ENCODE data around the gene SPATS2.

GRCh38 chr12:49451468-49452259 lies 84.4 kb downstream of the SPATS2 start:
- TF ChIP-seq, protein P1, sequence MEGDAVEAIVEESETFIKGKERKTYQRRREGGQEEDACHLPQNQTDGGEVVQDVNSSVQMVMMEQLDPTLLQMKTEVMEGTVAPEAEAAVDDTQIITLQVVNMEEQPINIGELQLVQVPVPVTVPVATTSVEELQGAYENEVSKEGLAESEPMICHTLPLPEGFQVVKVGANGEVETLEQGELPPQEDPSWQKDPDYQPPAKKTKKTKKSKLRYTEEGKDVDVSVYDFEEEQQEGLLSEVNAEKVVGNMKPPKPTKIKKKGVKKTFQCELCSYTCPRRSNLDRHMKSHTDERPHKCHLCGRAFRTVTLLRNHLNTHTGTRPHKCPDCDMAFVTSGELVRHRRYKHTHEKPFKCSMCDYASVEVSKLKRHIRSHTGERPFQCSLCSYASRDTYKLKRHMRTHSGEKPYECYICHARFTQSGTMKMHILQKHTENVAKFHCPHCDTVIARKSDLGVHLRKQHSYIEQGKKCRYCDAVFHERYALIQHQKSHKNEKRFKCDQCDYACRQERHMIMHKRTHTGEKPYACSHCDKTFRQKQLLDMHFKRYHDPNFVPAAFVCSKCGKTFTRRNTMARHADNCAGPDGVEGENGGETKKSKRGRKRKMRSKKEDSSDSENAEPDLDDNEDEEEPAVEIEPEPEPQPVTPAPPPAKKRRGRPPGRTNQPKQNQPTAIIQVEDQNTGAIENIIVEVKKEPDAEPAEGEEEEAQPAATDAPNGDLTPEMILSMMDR (IDR thresholded peaks at IDR 0.05): no peak
- TF ChIP-seq ZFX (IDR thresholded peaks at IDR 0.05; ENCODE audit: borderline replicate concordance): no peak
